OCI-LY3 (cell line): ENCODE data around the gene DCAF10.

Experiments used
- H2AFZ ChIP-seq: fragments of 200-600, 300-600 bp; shearing (Covaris generic); 2 replicates; pipeline ENCODE4 v1.6.0; 2014; ENCODE audit warnings: antibody characterized with exemption, low read depth, low read length
- H3K27ac ChIP-seq: fragments of 200-600, 300-600 bp; sonication (generic); 2 replicates; pipeline ENCODE4 v1.5.1; 2014; ENCODE audit warnings: mild to moderate bottlenecking, low read length, moderate library complexity, mixed read lengths
- H3K27me3 ChIP-seq: fragments of 200-600, 300-600 bp; sonication (generic); 2 replicates; pipeline ENCODE4 v1.6.1; 2014; ENCODE audit warnings: low read depth, low read length, mixed read lengths
- H3K36me3 ChIP-seq: fragments of 200-600, 300-600 bp; sonication (generic); replicated peaks from 2 replicates; pipeline ENCODE3; 2014; ENCODE audit warnings: low read depth, low read length, mixed read lengths
- H3K4me1 ChIP-seq: fragments of 300-600, 200-600 bp; sonication (generic); 2 replicates; pipeline ENCODE4 v1.6.1; 2014; ENCODE audit warnings: low read length, mixed read lengths
- H3K4me2 ChIP-seq: fragments of 200-600, 300-600 bp; sonication (generic); 2 replicates; pipeline ENCODE4 v1.6.1; 2014; ENCODE audit warnings: low read length, mixed read lengths
- H3K4me3 ChIP-seq: fragments of 300-600, 200-600 bp; sonication (generic); 2 replicates; pipeline ENCODE4 v1.5.1; 2014; ENCODE audit warnings: antibody characterized with exemption, mild to moderate bottlenecking, low read length, moderate library complexity
- H3K79me2 ChIP-seq: fragments of 300-600, 200-600 bp; shearing (Covaris generic); 2 replicates; pipeline ENCODE4 v1.6.1; 2014; ENCODE audit warnings: mild to moderate bottlenecking, low read length, mixed read lengths
- H3K9ac ChIP-seq: fragments of 300-600, 200-600 bp; shearing (Covaris generic); 2 replicates; pipeline ENCODE4 v1.6.0; 2014; ENCODE audit warnings: mild to moderate bottlenecking, low read length, moderate library complexity
- H3K9me3 ChIP-seq: fragments of 200-600, 300-600 bp; shearing (Covaris generic); 2 replicates; pipeline ENCODE4 v1.6.1; 2014; ENCODE audit warnings: low read length, mixed read lengths; ENCODE audit not compliant: insufficient read depth
- H4K20me1 ChIP-seq: fragments of 200-600, 300-600 bp; sonication (generic); 2 replicates; pipeline ENCODE4 v1.6.1; 2016; ENCODE audit warnings: low read length, mixed read lengths; ENCODE audit not compliant: insufficient read depth
- CTCF ChIP-seq: fragments of 200-600, 300-600 bp; sonication (generic); IDR thresholded peaks from 2 replicates; pipeline ENCODE4 v1.5.1; 2014; ENCODE audit warnings: antibody characterized with exemption, low read length, low read depth
- EZH2phosphoT487 ChIP-seq: fragments of 200-600 bp; shearing (Covaris generic); IDR thresholded peaks from 2 replicates; pipeline ENCODE4 v1.6.1; 2018; ENCODE audit warnings: antibody characterized with exemption, mixed run types, low read depth

The DCAF10 gene

GRCh38 chr9:37892063-37892462 lies 91.5 kb downstream of the DCAF10 start:
- Histone ChIP-seq H3K9ac (no peak overlapping the region), H4K20me1 (no peaks in the 10 kb centered on the region), H3K4me3 (no peak overlapping the region), H3K4me2 (no peak overlapping the region), H3K36me3 (peaks cover 44% of the 10 kb centered on the region), H3K27me3 (no peaks in the 10 kb centered on the region), H3K4me1 (no peaks in the 10 kb centered on the region), H2AFZ (no peak overlapping the region), H3K9me3 (no peaks in the 10 kb centered on the region), H3K79me2 (peaks cover 6% of the 10 kb centered on the region; the same call in 1 of the 2 replicates), H3K27ac (no peak overlapping the region)
- no peak for TF ChIP-seq EZH2phosphoT487
- TF ChIP-seq CTCF: no peak

GRCh38 chr9:37897665-37898064 lies 97.1 kb downstream of the DCAF10 start:
- no peak for TF ChIP-seq CTCF
- no peak for TF ChIP-seq EZH2phosphoT487
- Histone ChIP-seq H3K4me2 (no peak overlapping the region), H3K79me2 (peaks cover 27% of the 10 kb centered on the region)

GRCh38 chr9:37899041-37899440 lies 98.4 kb downstream of the DCAF10 start:
- H3K27ac ChIP-seq: no peak overlapping the region
- no peaks in the 10 kb centered on the region for H3K27me3 ChIP-seq
- no peak overlapping the region for H3K9ac ChIP-seq
- peaks cover 12% of the 10 kb centered on the region for H3K4me1 ChIP-seq
- peaks cover 29% of the 10 kb centered on the region for H3K36me3 ChIP-seq
- H3K4me2 ChIP-seq: no peak overlapping the region
- no peak overlapping the region for H2AFZ ChIP-seq
- peaks cover 37% of the 10 kb centered on the region for H3K79me2 ChIP-seq
- H4K20me1 ChIP-seq: peaks cover 6% of the 10 kb centered on the region; the same call in 1 of the 2 replicates
- TF ChIP-seq EZH2phosphoT487 (no peak), CTCF (no peak)
- H3K9me3 ChIP-seq: no peaks in the 10 kb centered on the region
- H3K4me3 ChIP-seq: no peak overlapping the region

More at GRCh38 chr9:37897665-37898064, 97.1 kb downstream of the DCAF10 start:
- Histone ChIP-seq H3K36me3 (peaks cover 38% of the 10 kb centered on the region), H2AFZ (no peak overlapping the region), H3K27ac (no peak overlapping the region), H3K4me3 (no peak overlapping the region), H3K9ac (no peak overlapping the region), H3K4me1 (peaks cover 10% of the 10 kb centered on the region), H3K27me3 (no peaks in the 10 kb centered on the region), H3K9me3 (no peaks in the 10 kb centered on the region), H4K20me1 (peaks cover 5% of the 10 kb centered on the region; the same call in 1 of the 2 replicates)

- Histone ChIP-seq H3K36me3 (peaks cover 11% of the 10 kb centered on the region), H3K79me2 (peaks cover 37% of the 10 kb centered on the region), H4K20me1 (peaks cover 6% of the 10 kb centered on the region; the same call in 1 of the 2 replicates), H3K27ac (no peak overlapping the region), H3K9me3 (no peaks in the 10 kb centered on the region), H3K4me2 (peak overlapping the region; percentile 83), H2AFZ (no peak overlapping the region), H3K27me3 (no peaks in the 10 kb centered on the region), H3K4me1 (peaks cover 18% of the 10 kb centered on the region), H3K4me3 (peak overlapping the region; percentile 93), H3K9ac (peak overlapping the region; percentile 86)
- TF ChIP-seq CTCF: no peak
- no peak for TF ChIP-seq EZH2phosphoT487
Observed at GRCh38 chr9:37902131-37902530, 101.5 kb downstream of the DCAF10 start.
